ELR (cell line): Measurements from ENCODE around the gene VAMP8.
"Not testable (repeated sequence)": the region's sequence is repeated elsewhere in the genome, so short reads cannot be mapped to it uniquely, and the experiment has no call there.

Source experiments
- DNase-seq: peaks from one replicate; pipeline ENCODE4 v3.0.0-alpha.2; 2015; ENCODE audit warnings: low read depth

The VAMP8 gene

GRCh38 chr2:85547089-85547858, 30.1 kb upstream of the VAMP8 start:
- DNase-seq: no peak

GRCh38 chr2:85547859-85548607, 29.4 kb upstream of the VAMP8 start:
- no peak for DNase-seq

- no peak for DNase-seq
Measured at GRCh38 chr2:85548608-85548900, 28.8 kb upstream of the VAMP8 start.

- DNase-seq: no peak
Measured at GRCh38 chr2:85549095-85549494, 28.3 kb upstream of the VAMP8 start.

GRCh38 chr2:85549826-85550225, 27.6 kb upstream of the VAMP8 start:
- DNase-seq: peak; percentile 96

- no peak for DNase-seq
Measured at GRCh38 chr2:85550486-85550885, 26.9 kb upstream of the VAMP8 start.

- peak; percentile 80 for DNase-seq
Measured at GRCh38 chr2:85551698-85552678, 25.4 kb upstream of the VAMP8 start.

- DNase-seq: no peak
Measured at GRCh38 chr2:85553184-85553583, 24.2 kb upstream of the VAMP8 start.

- DNase-seq: no peak
Measured at GRCh38 chr2:85554980-85555612, 22.3 kb upstream of the VAMP8 start.

- no peak for DNase-seq
Measured at GRCh38 chr2:85557130-85557529, 20.3 kb upstream of the VAMP8 start.

GRCh38 chr2:85558160-85558559, 19.2 kb upstream of the VAMP8 start:
- DNase-seq: no peak

- not testable (repeated sequence) for DNase-seq
Measured at GRCh38 chr2:85560403-85560726, 17.0 kb upstream of the VAMP8 start.

GRCh38 chr2:85560812-85561279, 16.5 kb upstream of the VAMP8 start:
- no peak for DNase-seq

- DNase-seq: peak; percentile 96
Measured at GRCh38 chr2:85561280-85562212, 15.8 kb upstream of the VAMP8 start, which contains the start of gene GGCX. TSS of gene GGCX (minus strand) at chr2:85561493. CDS start at chr2:85561428, 65 bp downstream.

- DNase-seq: no peak
Measured at GRCh38 chr2:85564144-85564563, 13.2 kb upstream of the VAMP8 start.

- no peak for DNase-seq
Measured at GRCh38 chr2:85566265-85566664, 11.1 kb upstream of the VAMP8 start.

- no peak for DNase-seq
Measured at GRCh38 chr2:85575739-85576138, 1.6 kb upstream of the VAMP8 start.

- DNase-seq: no peak
Measured at GRCh38 chr2:85577063-85577385, 362 bp upstream of the VAMP8 start.

- no peak for DNase-seq
Measured at GRCh38 chr2:85578243-85579180, 1.1 kb downstream of the VAMP8 start.
